H9 (cell line): ENCODE measurements around the gene AMMECR1L. TPM values are rescaled to one million over a fixed set of nuclear protein-coding genes. Genes with fewer than 3 reads are reported as not detected.

Source experiments
- DNase-seq: peaks from one replicate; pipeline ENCODE4 v3.0.0-alpha.2; 2017
- H2AFZ ChIP-seq: one replicate; pipeline ENCODE4 v1.6.1; 2013; ENCODE audit warnings: mild to moderate bottlenecking, low read length, control low read depth, moderate library complexity
- H2AK5ac ChIP-seq: 2 replicates; pipeline ENCODE4 v1.6.1; 2013; ENCODE audit warnings: low read length, control low read depth, mixed read lengths; ENCODE audit not compliant: insufficient read length
- H2BK120ac ChIP-seq: one replicate; pipeline ENCODE4 v1.6.1; 2013; ENCODE audit warnings: low read depth, mild to moderate bottlenecking, low read length, control low read depth, inconsistent platforms; ENCODE audit not compliant: poor library complexity, severe bottlenecking
- H2BK12ac ChIP-seq: 2 replicates; pipeline ENCODE4 v1.6.1; 2013; ENCODE audit warnings: low read length, control low read depth, mixed read lengths, low read depth; ENCODE audit not compliant: insufficient read length
- H2BK15ac ChIP-seq: 2 replicates; pipeline ENCODE4 v1.6.1; 2013; ENCODE audit warnings: low read depth, low read length, control low read depth
- H2BK20ac ChIP-seq: one replicate; pipeline ENCODE4 v1.6.1; 2013; ENCODE audit warnings: low read depth, mild to moderate bottlenecking, low read length, control low read depth, inconsistent platforms; ENCODE audit not compliant: poor library complexity, severe bottlenecking
- H2BK5ac ChIP-seq: 2 replicates; pipeline ENCODE4 v1.6.1; 2013; ENCODE audit warnings: low read length, control low read depth, mixed read lengths; ENCODE audit not compliant: insufficient read length
- H3K14ac ChIP-seq: 2 replicates; pipeline ENCODE4 v1.6.1; 2013; ENCODE audit warnings: low read length, control low read depth; ENCODE audit not compliant: insufficient read depth
- H3K18ac ChIP-seq: 2 replicates; pipeline ENCODE4 v1.6.1; 2013; ENCODE audit warnings: low read depth, mild to moderate bottlenecking, mixed read lengths, low read length, control low read depth; ENCODE audit not compliant: insufficient read length
- H3K23ac ChIP-seq: 2 replicates; pipeline ENCODE4 v1.6.1; 2013; ENCODE audit warnings: low read length, control low read depth, mixed read lengths, low read depth; ENCODE audit not compliant: insufficient read length
- H3K23me2 ChIP-seq: 2 replicates; pipeline ENCODE4 v1.6.1; 2013; ENCODE audit warnings: low read depth, mild to moderate bottlenecking, mixed read lengths, low read length, control low read depth; ENCODE audit not compliant: insufficient read length, poor library complexity, severe bottlenecking
- H3K27ac ChIP-seq: 2 replicates; pipeline ENCODE4 v1.5.1; 2013; ENCODE audit warnings: low read length, control low read depth, mixed read lengths, low read depth; ENCODE audit not compliant: insufficient read length
- H3K27me3 ChIP-seq: 2 replicates; pipeline ENCODE4 v1.6.1; 2013; ENCODE audit warnings: low read length, control low read depth, inconsistent platforms; ENCODE audit not compliant: insufficient read depth
- H3K4ac ChIP-seq: 2 replicates; pipeline ENCODE4 v1.6.1; 2013; ENCODE audit warnings: low read depth, mild to moderate bottlenecking, control low read depth, inconsistent platforms, low read length, moderate library complexity
- H3K4me1 ChIP-seq: 2 replicates; pipeline ENCODE4 v1.6.1; 2013; ENCODE audit warnings: low read length, control low read depth, inconsistent platforms; ENCODE audit not compliant: insufficient read depth
- H3K4me2 ChIP-seq: 2 replicates; pipeline ENCODE4 v1.6.1; 2013; ENCODE audit warnings: low read length, control low read depth, mixed read lengths; ENCODE audit not compliant: insufficient read length, insufficient read depth
- H3K56ac ChIP-seq: 2 replicates; pipeline ENCODE4 v1.6.1; 2013; ENCODE audit warnings: low read depth, mild to moderate bottlenecking, mixed read lengths, low read length, control low read depth; ENCODE audit not compliant: insufficient read length
- H3K79me1 ChIP-seq: 2 replicates; pipeline ENCODE4 v1.6.1; 2013; ENCODE audit warnings: low read depth, mild to moderate bottlenecking, moderate library complexity, low read length, control low read depth, inconsistent platforms; ENCODE audit not compliant: insufficient read depth, poor library complexity, severe bottlenecking
- H3K79me2 ChIP-seq: 2 replicates; pipeline ENCODE4 v1.6.1; 2013; ENCODE audit warnings: low read length, control low read depth, inconsistent platforms; ENCODE audit not compliant: insufficient read depth
- H3K9ac ChIP-seq: 2 replicates; pipeline ENCODE4 v1.6.1; 2013; ENCODE audit warnings: low read length, control low read depth, mixed read lengths; ENCODE audit not compliant: insufficient read length; ENCODE audit errors: extremely low read depth
- H3K9me3 ChIP-seq: one replicate; pipeline ENCODE4 v1.6.1; 2013; ENCODE audit warnings: low read depth, low read length, inconsistent platforms; ENCODE audit not compliant: control insufficient read depth
- H3T11ph ChIP-seq: one replicate; pipeline ENCODE4 v1.6.1; 2013; ENCODE audit warnings: mild to moderate bottlenecking, low read length, control low read depth, inconsistent platforms
- H4K20me1 ChIP-seq: one replicate; pipeline ENCODE4 v1.6.1; 2013; ENCODE audit not compliant: control insufficient read depth, insufficient read length, insufficient read depth
- H4K5ac ChIP-seq: 2 replicates; pipeline ENCODE4 v1.6.1; 2013; ENCODE audit warnings: low read depth, mild to moderate bottlenecking, mixed read lengths, low read length, control low read depth; ENCODE audit not compliant: insufficient read length
- H4K8ac ChIP-seq: replicated peaks from 2 replicates; pipeline ENCODE4 v1.6.1; 2013; ENCODE audit warnings: low read length, control low read depth, mixed read lengths, low read depth; ENCODE audit not compliant: insufficient read length
- H4K91ac ChIP-seq: 2 replicates; pipeline ENCODE4 v1.6.1; 2013; ENCODE audit warnings: low read depth, mild to moderate bottlenecking, moderate library complexity, mixed read lengths, low read length, control low read depth; ENCODE audit not compliant: insufficient read length
- H3K27ac Mint-ChIP-seq, 3 experiments: 2 replicates in 2 of 3; 3 replicates in 1 of 3; pipeline ENCODE4 v1.8.0; 2020 to 2021; ENCODE audit warnings: mixed read lengths in 3 of 3, mild to moderate bottlenecking in 1 of 3, moderate library complexity in 1 of 3
- H3K27me3 Mint-ChIP-seq: 2 replicates; pipeline ENCODE4 v1.8.0; 2021; ENCODE audit warnings: low read depth, mild to moderate bottlenecking, moderate library complexity, mixed read lengths
- H3K36me3 Mint-ChIP-seq, 3 experiments: 2 replicates in 2 of 3; 3 replicates in 1 of 3; pipeline ENCODE4 v1.8.0; 2020 to 2021; ENCODE audit warnings: low read depth in 3 of 3, mixed read lengths in 3 of 3; ENCODE audit not compliant: insufficient read depth in 1 of 3
- H3K4me1 Mint-ChIP-seq, 2 experiments: 2 replicates each; pipeline ENCODE4 v1.8.0; 2020; ENCODE audit warnings: mixed read lengths in 2 of 2
- H3K4me3 Mint-ChIP-seq, 2 experiments: 2 replicates in 1 of 2; 3 replicates in 1 of 2; pipeline ENCODE4 v1.8.0; 2020 to 2021; ENCODE audit warnings: mild to moderate bottlenecking in 2 of 2, mixed read lengths in 2 of 2, moderate library complexity in 1 of 2
- H3K9me3 Mint-ChIP-seq, 2 experiments: 2 replicates in 1 of 2; 3 replicates in 1 of 2; pipeline ENCODE4 v1.8.0; 2020; ENCODE audit warnings: mild to moderate bottlenecking in 2 of 2, mixed read lengths in 2 of 2, moderate library complexity in 1 of 2
- WGBS: extraction: QIAGEN DNeasy Blood & Tissue Kit; methylation state at CpG from one replicate; pipeline ENCODE4 v1.1.7; 2013; ENCODE audit warnings: missing lambda C conversion rate, low lambda C conversion rate, mixed read lengths; ENCODE audit not compliant: insufficient read length; ENCODE audit errors: extremely low coverage; 5-methylcytosine and 5-hydroxymethylcytosine counted together
- total RNA-seq: library from RNA; stranded (reverse); gene quantifications from 2 replicates; pipeline ENCODE4 v1.2.1, GENCODE V29; 2021
- TF ChIP-seq, protein P1 (sequence below): fragments of 200-600 bp; sonication (generic); conservative IDR thresholded peaks from 3 replicates; pipeline ENCODE4 v1.8.0; 2021; ENCODE audit warnings: antibody characterized with exemption, mild to moderate bottlenecking

Gene AMMECR1L
- total RNA-seq, 1 experiment from 2014 or later, result 20.0 TPM

DNA sequence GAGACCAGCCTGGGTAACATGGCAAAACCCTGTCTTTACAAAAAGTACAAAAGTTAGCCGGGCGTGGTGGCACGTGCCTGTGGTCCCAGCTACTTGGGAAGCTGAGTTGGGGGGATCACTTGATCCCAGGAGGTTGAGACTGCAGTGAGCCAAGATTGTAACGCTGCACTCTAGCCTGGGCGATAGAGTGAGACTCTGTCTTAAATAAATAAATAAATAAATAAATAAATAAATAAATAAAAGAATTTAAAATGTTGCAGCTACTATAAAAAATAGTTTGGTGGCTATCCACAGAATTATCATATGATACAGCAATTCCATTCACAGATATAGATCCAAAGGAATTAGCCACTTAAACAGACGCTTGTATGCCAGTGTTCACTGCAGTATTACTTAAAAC is 49.6 kb upstream of the AMMECR1L start:
- no peaks in the 10 kb centered on the region for H3K9me3 Mint-ChIP-seq
- Histone ChIP-seq H3K18ac (no peak overlapping the region), H2AFZ (no peak overlapping the region), H3T11ph (no peak overlapping the region), H3K56ac (no peak overlapping the region), H3K23me2 (no peaks in the 10 kb centered on the region), H3K79me2 (no peaks in the 10 kb centered on the region), H4K91ac (no peak overlapping the region), H3K4me2 (no peak overlapping the region), H3K23ac (no peak overlapping the region), H2BK15ac (no peak overlapping the region), H3K27me3 (no peaks in the 10 kb centered on the region), H3K4ac (no peak overlapping the region), H3K27ac (no peak overlapping the region), H2BK120ac (no peak overlapping the region), H4K5ac (no peak overlapping the region), H2AK5ac (no peak overlapping the region), H2BK12ac (no peak overlapping the region), H3K4me1 (no peaks in the 10 kb centered on the region), H3K14ac (no peak overlapping the region), H3K9me3 (no peaks in the 10 kb centered on the region), H3K79me1 (no peaks in the 10 kb centered on the region), H3K9ac (no peak overlapping the region), H2BK5ac (no peak overlapping the region), H2BK20ac (no peak overlapping the region), H4K8ac (no peak overlapping the region), H4K20me1 (no peaks in the 10 kb centered on the region)
- TF ChIP-seq, protein P1, sequence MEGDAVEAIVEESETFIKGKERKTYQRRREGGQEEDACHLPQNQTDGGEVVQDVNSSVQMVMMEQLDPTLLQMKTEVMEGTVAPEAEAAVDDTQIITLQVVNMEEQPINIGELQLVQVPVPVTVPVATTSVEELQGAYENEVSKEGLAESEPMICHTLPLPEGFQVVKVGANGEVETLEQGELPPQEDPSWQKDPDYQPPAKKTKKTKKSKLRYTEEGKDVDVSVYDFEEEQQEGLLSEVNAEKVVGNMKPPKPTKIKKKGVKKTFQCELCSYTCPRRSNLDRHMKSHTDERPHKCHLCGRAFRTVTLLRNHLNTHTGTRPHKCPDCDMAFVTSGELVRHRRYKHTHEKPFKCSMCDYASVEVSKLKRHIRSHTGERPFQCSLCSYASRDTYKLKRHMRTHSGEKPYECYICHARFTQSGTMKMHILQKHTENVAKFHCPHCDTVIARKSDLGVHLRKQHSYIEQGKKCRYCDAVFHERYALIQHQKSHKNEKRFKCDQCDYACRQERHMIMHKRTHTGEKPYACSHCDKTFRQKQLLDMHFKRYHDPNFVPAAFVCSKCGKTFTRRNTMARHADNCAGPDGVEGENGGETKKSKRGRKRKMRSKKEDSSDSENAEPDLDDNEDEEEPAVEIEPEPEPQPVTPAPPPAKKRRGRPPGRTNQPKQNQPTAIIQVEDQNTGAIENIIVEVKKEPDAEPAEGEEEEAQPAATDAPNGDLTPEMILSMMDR, result no peak
- H3K4me1 Mint-ChIP-seq, result no peaks in the 10 kb centered on the region
- no peak overlapping the region for H3K27ac Mint-ChIP-seq
- no CpG with 5 or more reads among the region's 6 CpGs for WGBS
- H3K36me3 Mint-ChIP-seq, result 0 out of 7 replicates have a peak, but pooled peaks cover 0 to under 1% (median 0%) of the 10 kb centered on the region in 3 experiments
- H3K27me3 Mint-ChIP-seq, result no peaks in the 10 kb centered on the region
- no peak overlapping the region for H3K4me3 Mint-ChIP-seq
- no peak for DNase-seq
